DOHH2 (cell line): Measurements from ENCODE around the gene KRT85.

Source experiments
- CTCF ChIP-seq: fragments of 200-600 bp; sonication (generic); IDR thresholded peaks from one replicate; pipeline ENCODE4 v1.5.1; 2014; ENCODE audit warnings: antibody characterized with exemption, mild to moderate bottlenecking, low read depth, low read length; ENCODE audit not compliant: poor library complexity, severe bottlenecking
- EZH2phosphoT487 ChIP-seq: fragments of 200-600 bp; sonication (generic); IDR thresholded peaks from 2 replicates; pipeline ENCODE4 v1.6.1; 2017; ENCODE audit warnings: borderline replicate concordance, mild to moderate bottlenecking, antibody characterized with exemption, low read length, moderate library complexity, mixed read lengths

DNA sequence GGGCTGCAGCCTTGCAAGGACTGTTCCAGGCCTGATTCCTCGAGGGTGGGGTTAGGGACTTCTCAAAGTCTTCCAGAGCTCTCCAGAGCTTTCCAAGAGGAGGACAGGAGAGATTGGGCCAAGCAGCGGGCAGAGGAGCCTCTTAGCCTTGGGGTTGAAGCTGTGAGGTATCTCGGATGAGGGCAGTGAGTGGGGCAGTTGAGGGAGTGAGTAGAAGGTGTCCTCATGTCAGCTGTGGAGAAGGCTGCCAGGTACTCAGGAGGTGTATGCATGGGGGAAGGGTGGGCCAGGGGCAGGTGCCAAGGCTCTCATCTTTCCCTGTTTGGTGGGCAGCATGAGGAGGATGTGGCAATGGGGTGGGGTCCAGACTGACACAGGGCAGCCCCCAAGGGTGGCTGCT lies 53.8 kb downstream of the KRT85 start:
- no peak for TF ChIP-seq CTCF
- no peak for TF ChIP-seq EZH2phosphoT487
